Lower leg skin (tissue), 3 donors: Measurements from ENCODE around the gene THADA.

Experiments used
- POLR2A ChIP-seq, 2 donors: fragments of 450-650 bp; IDR thresholded peaks; one replicate each; pipeline ENCODE4 v1.6.1; 2016 to 2017; ENCODE audit warnings: antibody characterized with exemption in 2 of 2, mild to moderate bottlenecking in 1 of 2, moderate library complexity in 1 of 2
- TF ChIP-seq, protein P1 (sequence below), 3 donors: fragments of 450-650 bp; IDR thresholded peaks; one replicate each; pipeline ENCODE4 v1.5.1; 2016; ENCODE audit warnings: antibody characterized with exemption in 3 of 3, mild to moderate bottlenecking in 3 of 3, moderate library complexity in 2 of 3

DNA sequence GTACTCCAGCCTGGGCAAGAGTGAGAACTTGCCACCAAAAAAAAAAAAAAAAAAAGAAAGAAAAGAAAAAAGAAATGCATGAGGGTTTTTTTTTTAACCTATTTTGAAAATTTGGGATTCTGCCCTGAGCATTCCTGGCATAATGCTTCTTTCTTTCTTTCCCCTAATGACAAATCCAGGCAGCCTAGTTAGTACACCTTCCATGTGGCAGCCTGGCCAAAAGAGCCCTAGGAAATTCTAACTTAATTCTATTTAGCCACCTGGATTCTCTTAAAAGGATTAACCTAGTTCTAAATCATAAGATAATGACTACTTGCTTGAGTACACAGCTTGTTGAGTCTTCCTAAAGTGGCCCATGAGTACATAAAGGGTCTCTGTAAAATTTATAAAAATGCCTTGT is 160.1 kb downstream of the THADA start:
- TF ChIP-seq, protein P1, sequence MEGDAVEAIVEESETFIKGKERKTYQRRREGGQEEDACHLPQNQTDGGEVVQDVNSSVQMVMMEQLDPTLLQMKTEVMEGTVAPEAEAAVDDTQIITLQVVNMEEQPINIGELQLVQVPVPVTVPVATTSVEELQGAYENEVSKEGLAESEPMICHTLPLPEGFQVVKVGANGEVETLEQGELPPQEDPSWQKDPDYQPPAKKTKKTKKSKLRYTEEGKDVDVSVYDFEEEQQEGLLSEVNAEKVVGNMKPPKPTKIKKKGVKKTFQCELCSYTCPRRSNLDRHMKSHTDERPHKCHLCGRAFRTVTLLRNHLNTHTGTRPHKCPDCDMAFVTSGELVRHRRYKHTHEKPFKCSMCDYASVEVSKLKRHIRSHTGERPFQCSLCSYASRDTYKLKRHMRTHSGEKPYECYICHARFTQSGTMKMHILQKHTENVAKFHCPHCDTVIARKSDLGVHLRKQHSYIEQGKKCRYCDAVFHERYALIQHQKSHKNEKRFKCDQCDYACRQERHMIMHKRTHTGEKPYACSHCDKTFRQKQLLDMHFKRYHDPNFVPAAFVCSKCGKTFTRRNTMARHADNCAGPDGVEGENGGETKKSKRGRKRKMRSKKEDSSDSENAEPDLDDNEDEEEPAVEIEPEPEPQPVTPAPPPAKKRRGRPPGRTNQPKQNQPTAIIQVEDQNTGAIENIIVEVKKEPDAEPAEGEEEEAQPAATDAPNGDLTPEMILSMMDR (IDR thresholded peaks at IDR 0.05): no peak
- no peak for TF ChIP-seq POLR2A (IDR thresholded peaks at IDR 0.05)
